Activated naive CD4-positive, alpha-beta T cell (primary cell): ENCODE data around the gene ELAVL1.

Experiments
- DNase-seq, 4 experiments: peaks; one replicate each; lab custom pipeline; 2025; lab: John Stamatoyannopoulos, UW

ELAVL1 gene

DNA sequence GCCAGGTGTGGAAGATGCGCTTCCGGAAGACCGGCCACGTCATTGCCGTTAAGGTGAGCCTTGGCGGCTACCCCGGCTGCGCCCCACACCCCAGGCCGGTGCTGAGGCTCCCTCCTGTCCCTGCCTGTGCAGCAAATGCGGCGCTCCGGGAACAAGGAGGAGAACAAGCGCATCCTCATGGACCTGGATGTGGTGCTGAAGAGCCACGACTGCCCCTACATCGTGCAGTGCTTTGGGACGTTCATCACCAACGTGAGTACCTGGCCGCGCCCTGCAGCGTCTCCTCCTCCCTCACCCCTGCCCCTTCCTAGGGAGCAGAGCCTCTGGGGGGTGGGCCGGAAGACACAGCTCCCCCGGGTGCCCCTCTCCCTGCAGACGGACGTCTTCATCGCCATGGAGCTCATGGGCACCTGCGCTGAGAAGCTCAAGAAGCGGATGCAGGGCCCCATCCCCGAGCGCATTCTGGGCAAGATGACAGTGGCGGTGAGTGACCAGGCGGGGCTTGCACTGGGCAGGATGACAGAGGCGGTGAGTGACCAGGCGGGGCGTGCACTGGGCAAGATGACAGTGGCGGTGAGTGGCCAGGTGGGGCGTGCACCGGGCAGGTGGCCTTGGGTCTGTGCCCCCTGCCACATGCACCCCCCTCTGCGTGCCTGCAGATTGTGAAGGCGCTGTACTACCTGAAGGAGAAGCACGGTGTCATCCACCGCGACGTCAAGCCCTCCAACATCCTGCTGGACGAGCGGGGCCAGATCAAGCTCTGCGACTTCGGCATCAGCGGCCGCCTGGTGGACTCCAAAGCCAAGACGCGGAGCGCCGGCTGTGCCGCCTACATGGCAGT is 94.9 kb downstream of the ELAVL1 start:
- DNase-seq = no peak

- DNase-seq = no peak
Observed at GRCh38 chr19:7909471-7910067, 95.9 kb downstream of the ELAVL1 start.

- DNase-seq = no peak
Observed at GRCh38 chr19:7908742-7909461, 96.5 kb downstream of the ELAVL1 start.
